Caco-2 (cell line): ENCODE measurements around the gene UFC1. TPM values are rescaled to one million over a fixed set of nuclear protein-coding genes. Genes with fewer than 3 reads are reported as not detected.
A peak's percentile ranks its signal among the peaks of the same experiment; 100 is the strongest.

Experiments
- BruUV-seq: library from RNA; stranded (reverse); fragments of 400-500 nt; replicated peaks from 2 replicates; lab custom pipeline; 2021; lab: Mats Ljungman, UMichigan
- CTCF ChIA-PET: fragments of 300-600 bp; sonication (Branson Sonifier 250); formaldehyde crosslinking; loops from one replicate; lab custom pipeline; 2022; ENCODE audit warnings: antibody characterized with exemption; lab: Charles Lee
- POLR2A ChIA-PET: fragments of 300-600 bp; sonication (Branson Sonifier 250); formaldehyde crosslinking; loops from one replicate; lab custom pipeline; 2022; ENCODE audit warnings: antibody characterized with exemption; lab: Charles Lee
- DNase-seq, 2 experiments: peaks; one replicate each; pipeline versions ENCODE4 v3.0.0 to v3.0.0-alpha.2; 2020 to 2022
- H3K27me3 ChIP-seq: replicated peaks from 2 replicates; pipeline ENCODE4 v1.6.0; 2011; ENCODE audit warnings: low read length; ENCODE audit not compliant: control insufficient read depth, insufficient read depth
- H3K36me3 ChIP-seq: 2 replicates; pipeline ENCODE4 v1.5.1; 2011; ENCODE audit warnings: low read length; ENCODE audit not compliant: control insufficient read depth, insufficient read depth
- H3K4me1 ChIP-seq: fragments of 250-450 bp; sonication (Bioruptor Pico); 2 replicates; pipeline ENCODE4 v1.5.1; 2020; ENCODE audit warnings: mild to moderate bottlenecking
- H3K4me3 ChIP-seq: 2 replicates; pipeline ENCODE4 v1.5.1; 2011; ENCODE audit warnings: low read depth, mild to moderate bottlenecking, control low read depth, low read length
- H3K9me3 ChIP-seq: fragments of 250-450 bp; sonication (Bioruptor Pico); 2 replicates; pipeline ENCODE4 v1.5.1; 2020; ENCODE audit warnings: mild to moderate bottlenecking, moderate library complexity
- H3K27ac Mint-ChIP-seq: one replicate; pipeline ENCODE4 v1.8.0; 2022; ENCODE audit warnings: mixed read lengths; ENCODE audit not compliant: unreplicated experiment
- H3K27me3 Mint-ChIP-seq: one replicate; pipeline ENCODE4 v1.8.0; 2022; ENCODE audit warnings: mixed read lengths; ENCODE audit not compliant: insufficient read depth, unreplicated experiment
- H3K36me3 Mint-ChIP-seq: one replicate; pipeline ENCODE4 v1.8.0; 2022; ENCODE audit warnings: mild to moderate bottlenecking, mixed read lengths; ENCODE audit not compliant: insufficient read depth, unreplicated experiment
- H3K4me1 Mint-ChIP-seq: one replicate; pipeline ENCODE4 v1.8.0; 2022; ENCODE audit warnings: low read depth, mixed read lengths; ENCODE audit not compliant: unreplicated experiment
- H3K4me3 Mint-ChIP-seq: one replicate; pipeline ENCODE4 v1.8.0; 2022; ENCODE audit warnings: mild to moderate bottlenecking, moderate library complexity, mixed read lengths; ENCODE audit not compliant: unreplicated experiment
- H3K9me3 Mint-ChIP-seq: one replicate; pipeline ENCODE4 v1.8.0; 2022; ENCODE audit warnings: mixed read lengths; ENCODE audit not compliant: unreplicated experiment
- intact Hi-C: fragments of 100-400 bp; cut with micrococcal nuclease; formaldehyde crosslinking; loops from one replicate; pipeline ENCODE4 v1.10.0; 2022; ENCODE audit not compliant: unreplicated experiment
- total RNA-seq: library from RNA; stranded (reverse); gene quantifications from 2 replicates; pipeline ENCODE4 v1.2.3, GENCODE V29; 2022
- TF ChIP-seq, protein P1 (sequence below), 2 experiments: fragments of 200-600 bp in 1 of 2; IDR thresholded peaks; 1 replicate in 1 of 2; 2 replicates in 1 of 2; pipeline versions ENCODE4 v1.5.1 to v1.8.0; 2011 to 2022; ENCODE audit warnings: antibody characterized with exemption in 1 of 2, control low read depth in 1 of 2, inconsistent platforms in 1 of 2, low read depth in 1 of 2, low read length in 1 of 2, mild to moderate bottlenecking in 1 of 2, moderate library complexity in 1 of 2; ENCODE audit not compliant: insufficient read depth in 1 of 2, severe bottlenecking in 1 of 2, unreplicated experiment in 1 of 2

The UFC1 gene
- total RNA-seq, 1 experiment from 2014 or later = 98.2 TPM

DNA sequence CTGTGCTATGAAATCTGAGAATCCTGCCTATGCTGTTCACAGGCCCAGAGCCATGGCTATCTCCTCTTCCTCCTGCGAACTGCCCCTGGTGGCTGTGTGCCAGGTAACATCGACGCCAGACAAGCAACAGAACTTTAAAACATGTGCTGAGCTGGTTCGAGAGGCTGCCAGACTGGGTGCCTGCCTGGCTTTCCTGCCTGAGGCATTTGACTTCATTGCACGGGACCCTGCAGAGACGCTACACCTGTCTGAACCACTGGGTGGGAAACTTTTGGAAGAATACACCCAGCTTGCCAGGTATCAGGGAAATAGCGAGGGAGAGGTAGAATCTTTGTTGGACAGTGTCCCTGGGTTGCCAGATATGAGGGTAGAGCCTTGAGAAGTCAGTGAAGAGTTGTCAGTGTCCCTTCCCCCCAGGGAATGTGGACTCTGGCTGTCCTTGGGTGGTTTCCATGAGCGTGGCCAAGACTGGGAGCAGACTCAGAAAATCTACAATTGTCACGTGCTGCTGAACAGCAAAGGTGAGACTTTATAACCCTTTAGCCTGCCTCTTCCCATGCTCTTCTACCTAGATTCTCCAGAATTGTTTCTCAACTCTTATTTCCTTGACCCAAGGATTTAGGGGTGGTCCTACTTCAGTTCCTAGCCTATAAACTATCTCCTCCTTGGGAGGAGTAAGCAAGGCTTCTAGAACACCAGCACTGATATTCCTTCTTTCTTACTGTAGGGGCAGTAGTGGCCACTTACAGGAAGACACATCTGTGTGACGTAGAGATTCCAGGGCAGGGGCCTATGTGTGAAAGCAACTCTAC, 34.5 kb upstream of the UFC1 start:
- Histone ChIP-seq H3K4me3 (peak overlapping the region; percentile 91), H3K4me1 (peaks cover 17% of the 10 kb centered on the region), H3K9me3 (no peaks in the 10 kb centered on the region), H3K27me3 (no peaks in the 10 kb centered on the region), H3K36me3 (peaks cover 6% of the 10 kb centered on the region)
- DNase-seq = peak; percentile 52 to 54
- ChIA-PET CTCF (interaction anchor here (1.0 kb wide), 1 partner anchor 98 kb away, joined by 3 read pairs; no protein-coding TSS in a partner anchor), POLR2A (no interaction called here)
- TF ChIP-seq, protein P1, sequence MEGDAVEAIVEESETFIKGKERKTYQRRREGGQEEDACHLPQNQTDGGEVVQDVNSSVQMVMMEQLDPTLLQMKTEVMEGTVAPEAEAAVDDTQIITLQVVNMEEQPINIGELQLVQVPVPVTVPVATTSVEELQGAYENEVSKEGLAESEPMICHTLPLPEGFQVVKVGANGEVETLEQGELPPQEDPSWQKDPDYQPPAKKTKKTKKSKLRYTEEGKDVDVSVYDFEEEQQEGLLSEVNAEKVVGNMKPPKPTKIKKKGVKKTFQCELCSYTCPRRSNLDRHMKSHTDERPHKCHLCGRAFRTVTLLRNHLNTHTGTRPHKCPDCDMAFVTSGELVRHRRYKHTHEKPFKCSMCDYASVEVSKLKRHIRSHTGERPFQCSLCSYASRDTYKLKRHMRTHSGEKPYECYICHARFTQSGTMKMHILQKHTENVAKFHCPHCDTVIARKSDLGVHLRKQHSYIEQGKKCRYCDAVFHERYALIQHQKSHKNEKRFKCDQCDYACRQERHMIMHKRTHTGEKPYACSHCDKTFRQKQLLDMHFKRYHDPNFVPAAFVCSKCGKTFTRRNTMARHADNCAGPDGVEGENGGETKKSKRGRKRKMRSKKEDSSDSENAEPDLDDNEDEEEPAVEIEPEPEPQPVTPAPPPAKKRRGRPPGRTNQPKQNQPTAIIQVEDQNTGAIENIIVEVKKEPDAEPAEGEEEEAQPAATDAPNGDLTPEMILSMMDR (IDR thresholded peaks at IDR 0.05; ENCODE audit: insufficient read depth in 1 of 2, low read depth in 1 of 2, low read length in 1 of 2, severe bottlenecking in 1 of 2, unreplicated experiment in 1 of 2) = peak; percentile 15 to 47
- H3K36me3 Mint-ChIP-seq = peaks cover 61% of the 10 kb centered on the region
- peaks cover 13% of the 10 kb centered on the region for H3K4me1 Mint-ChIP-seq
- H3K9me3 Mint-ChIP-seq = no peaks in the 10 kb centered on the region
- no peaks in the 10 kb centered on the region for H3K27me3 Mint-ChIP-seq
- peak overlapping the region; percentile 96 for H3K27ac Mint-ChIP-seq
- intact Hi-C loops = loop anchor here (1.0 to 5.0 kb wide), 2 partner anchors 13 to 58 kb away; partner anchors contain the start of genes B4GALT3 and DEDD
- H3K4me3 Mint-ChIP-seq = peak overlapping the region; percentile 99
- BruUV-seq = no TSS peak

DNA sequence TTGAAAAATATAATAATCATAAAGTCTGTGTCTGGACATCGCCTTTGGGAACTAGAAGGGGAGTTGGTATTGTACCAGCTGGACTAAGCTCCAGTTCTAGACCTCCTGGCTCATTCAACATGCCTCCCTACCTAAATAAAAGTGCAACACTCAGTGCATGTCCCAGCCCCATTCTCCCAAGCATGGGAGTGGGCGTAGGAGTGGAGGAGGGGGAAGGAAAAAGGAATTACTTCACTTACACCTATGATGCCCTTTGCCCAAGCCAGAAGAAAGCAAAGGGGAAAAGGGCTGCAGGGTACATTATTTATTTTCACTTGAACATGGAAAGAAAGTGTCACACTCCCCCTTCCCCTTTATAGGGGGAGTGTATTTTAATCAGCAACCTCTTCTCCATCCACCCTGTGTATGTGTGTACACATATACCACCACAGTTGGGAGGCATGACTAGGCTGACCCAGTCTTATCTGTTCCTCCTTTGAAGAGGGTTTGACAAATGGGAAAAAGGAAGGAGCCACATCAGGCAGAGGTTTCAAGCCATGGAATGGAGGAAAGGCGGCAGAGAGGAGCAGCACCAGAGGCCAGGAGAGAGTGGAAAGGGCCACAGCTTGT, 32.6 kb upstream of the UFC1 start:
- Histone ChIP-seq H3K9me3 (no peaks in the 10 kb centered on the region), H3K4me1 (peaks cover 17% of the 10 kb centered on the region), H3K36me3 (peaks cover 5% of the 10 kb centered on the region), H3K27me3 (no peaks in the 10 kb centered on the region), H3K4me3 (no peak overlapping the region)
- POLR2A ChIA-PET = no interaction called here
- H3K27me3 Mint-ChIP-seq = no peaks in the 10 kb centered on the region
- H3K9me3 Mint-ChIP-seq = no peaks in the 10 kb centered on the region
- H3K4me3 Mint-ChIP-seq = no peak overlapping the region
- DNase-seq = no peak
- CTCF ChIA-PET = interaction anchor here (0.6 to 0.7 kb wide), 2 partner anchors 12 to 169 kb away, joined by 3 to 6 read pairs; no protein-coding TSS in a partner anchor
- peaks cover 13% of the 10 kb centered on the region for H3K4me1 Mint-ChIP-seq
- TF ChIP-seq, protein P1 (IDR thresholded peaks at IDR 0.05; ENCODE audit: insufficient read depth in 1 of 2, low read depth in 1 of 2, low read length in 1 of 2, severe bottlenecking in 1 of 2, unreplicated experiment in 1 of 2) = no peak
- BruUV-seq = no TSS peak
- intact Hi-C loops = no loop called here
- no peak overlapping the region for H3K27ac Mint-ChIP-seq
- H3K36me3 Mint-ChIP-seq = peaks cover 76% of the 10 kb centered on the region

DNA sequence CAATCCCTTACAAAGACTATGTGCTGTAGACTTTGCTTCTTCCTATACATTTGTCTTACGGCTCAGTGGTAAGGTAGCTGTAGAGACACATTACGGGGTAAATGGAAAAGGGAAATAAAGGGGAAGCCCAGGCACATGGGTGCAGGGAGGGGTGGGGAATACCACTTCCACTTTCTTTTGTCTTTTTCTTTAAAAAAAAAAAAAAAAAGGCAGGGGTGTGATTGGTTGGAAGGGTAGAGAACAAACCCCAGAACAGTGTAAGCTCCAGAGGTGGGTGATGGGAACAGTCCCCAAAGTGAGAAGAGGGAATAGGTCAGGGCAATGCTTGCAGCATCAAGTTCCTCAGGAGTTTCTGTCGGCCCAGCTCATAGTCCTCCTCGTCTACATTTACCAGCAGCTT, 31.9 kb upstream of the UFC1 start:
- Mint-ChIP-seq H3K27me3 (no peaks in the 10 kb centered on the region), H3K27ac (no peak overlapping the region), H3K4me3 (no peak overlapping the region), H3K4me1 (peaks cover 13% of the 10 kb centered on the region), H3K36me3 (peaks cover 77% of the 10 kb centered on the region), H3K9me3 (no peaks in the 10 kb centered on the region)
- no TSS peak for BruUV-seq
- DNase-seq = no peak
- intact Hi-C loops = no loop called here
- Histone ChIP-seq H3K27me3 (no peaks in the 10 kb centered on the region), H3K4me1 (peaks cover 17% of the 10 kb centered on the region), H3K4me3 (no peak overlapping the region), H3K9me3 (no peaks in the 10 kb centered on the region), H3K36me3 (peaks cover 5% of the 10 kb centered on the region)
- POLR2A ChIA-PET = no interaction called here
- TF ChIP-seq, protein P1 (IDR thresholded peaks at IDR 0.05; ENCODE audit: insufficient read depth in 1 of 2, low read depth in 1 of 2, low read length in 1 of 2, severe bottlenecking in 1 of 2, unreplicated experiment in 1 of 2) = no peak
- CTCF ChIA-PET = interaction anchor here (0.6 to 0.7 kb wide), 2 partner anchors 11 to 467 kb away, joined by 3 read pairs; no protein-coding TSS in a partner anchor
